GM19240 (cell line): Measurements from ENCODE around the gene CAMK1D.
"Not testable (repeated sequence)": the region's sequence is repeated elsewhere in the genome, so short reads cannot be mapped to it uniquely, and the experiment has no call there.

Experiments
- DNase-seq: peaks from one replicate; pipeline ENCODE4 v3.0.0; 2011; ENCODE audit warnings: low spot score; ENCODE audit not compliant: insufficient read length

The CAMK1D gene

GRCh38 chr10:12785415-12785831, 436.1 kb downstream of the CAMK1D start:
- DNase-seq = no peak

- DNase-seq = no peak
These were observed 437.9 kb downstream of the CAMK1D start for GRCh38 chr10:12787297-12787696.

- no peak for DNase-seq
These were observed 438.9 kb downstream of the CAMK1D start for GRCh38 chr10:12788277-12788676.

DNA sequence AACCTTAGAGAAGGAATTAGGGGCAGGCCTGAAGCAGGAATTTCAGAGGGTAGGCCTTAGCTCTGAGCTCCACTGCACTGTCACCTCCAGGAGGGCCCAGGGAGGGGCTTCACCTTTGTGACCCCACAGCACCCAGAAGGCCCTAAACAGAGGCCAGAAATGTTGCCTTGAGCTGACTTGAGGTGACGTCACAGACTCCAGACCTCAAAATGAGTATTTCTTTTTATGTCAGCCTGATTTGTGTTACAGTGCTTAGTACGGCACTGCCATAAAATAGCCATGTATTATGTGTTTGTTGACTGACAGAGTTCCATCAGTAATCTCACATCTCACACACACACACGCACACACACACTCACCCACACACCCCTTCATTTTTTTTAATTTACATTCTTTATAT, 440.9 kb downstream of the CAMK1D start:
- no peak for DNase-seq

GRCh38 chr10:12791728-12792127, 442.4 kb downstream of the CAMK1D start:
- no peak for DNase-seq

- DNase-seq = no peak
These were observed 443.7 kb downstream of the CAMK1D start for GRCh38 chr10:12792889-12793556.

GRCh38 chr10:12795315-12796110, 446.2 kb downstream of the CAMK1D start:
- DNase-seq = no peak

DNA sequence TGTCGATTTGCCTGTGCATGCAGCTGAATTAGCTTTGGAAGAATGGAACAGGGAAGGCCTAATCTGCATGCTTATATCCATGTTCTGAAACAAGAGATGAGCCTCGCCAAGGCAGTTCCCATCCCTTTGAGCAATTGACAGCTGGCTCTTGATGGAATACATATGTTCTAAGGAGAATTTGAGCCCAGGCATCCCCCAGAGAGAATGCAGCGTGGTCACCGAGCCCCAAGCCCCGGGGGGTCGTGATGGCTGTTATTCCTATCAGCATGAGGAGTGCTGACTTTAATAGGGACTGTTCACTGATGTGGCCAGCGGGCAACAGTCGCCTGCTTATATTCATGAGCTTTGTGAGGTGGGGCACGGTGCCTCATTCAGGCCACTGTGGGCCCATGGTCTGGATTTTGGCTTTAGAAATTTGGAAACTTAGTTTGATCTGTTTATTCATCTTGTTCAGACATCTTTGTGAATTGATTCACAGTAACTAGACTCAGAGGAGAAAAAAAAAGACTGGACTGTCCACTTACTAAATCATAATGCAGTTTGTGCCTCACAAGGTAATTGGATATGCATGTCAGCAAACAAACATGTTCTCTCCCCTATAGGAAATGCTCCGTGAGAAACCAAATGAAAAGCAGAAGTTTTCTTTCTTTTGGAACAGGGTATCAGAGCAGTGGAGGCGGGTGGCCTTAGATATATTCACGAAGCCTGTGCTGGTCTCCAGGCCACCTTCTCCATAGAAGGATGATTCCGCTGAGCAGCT, 447.2 kb downstream of the CAMK1D start:
- no peak for DNase-seq

GRCh38 chr10:12797471-12798262, 448.3 kb downstream of the CAMK1D start:
- no peak for DNase-seq

- DNase-seq = no peak
These were observed 449.8 kb downstream of the CAMK1D start for GRCh38 chr10:12799144-12799543.

GRCh38 chr10:12799714-12800113, 450.4 kb downstream of the CAMK1D start:
- no peak for DNase-seq

DNA sequence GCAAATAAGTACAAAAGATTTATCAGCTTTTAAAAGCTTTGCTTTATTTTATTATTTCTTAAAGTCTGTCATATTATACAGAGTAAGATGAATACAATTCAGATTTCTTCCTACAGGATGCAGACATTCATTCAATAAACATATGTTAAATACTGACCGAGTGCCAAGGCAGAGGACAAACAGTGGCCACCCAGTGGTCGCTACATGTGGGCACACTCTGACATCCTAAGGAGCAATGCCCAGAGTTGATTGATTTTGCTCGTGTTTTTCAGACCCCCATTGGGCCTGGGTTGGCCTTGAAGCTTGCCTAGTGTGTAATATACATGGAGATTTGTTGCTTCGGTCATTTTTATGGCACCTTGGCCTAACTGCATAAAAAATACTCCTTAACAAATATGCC, 451.0 kb downstream of the CAMK1D start:
- no peak for DNase-seq

GRCh38 chr10:12801214-12802087, 452.1 kb downstream of the CAMK1D start:
- no peak for DNase-seq

DNA sequence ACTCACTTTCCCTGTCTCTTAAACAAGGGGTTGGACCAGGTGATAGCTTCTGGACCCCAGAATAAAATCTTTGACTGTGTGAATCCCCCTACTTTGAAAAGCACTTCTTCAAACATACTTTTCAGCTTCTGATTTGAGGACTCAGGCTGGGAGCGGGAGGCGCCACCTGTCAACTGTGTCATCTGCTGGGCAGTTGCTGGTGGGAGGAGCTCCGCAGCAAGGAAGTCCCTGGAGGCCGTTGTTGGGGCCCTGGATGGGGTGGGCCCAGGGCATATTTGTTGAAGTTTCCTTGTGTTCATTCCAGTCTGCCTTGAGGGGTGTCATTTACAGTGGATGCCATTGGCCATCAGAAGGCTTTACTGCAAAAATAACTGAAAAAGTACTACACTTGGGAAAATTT, 454.4 kb downstream of the CAMK1D start:
- DNase-seq = no peak

GRCh38 chr10:12806228-12807095, 457.1 kb downstream of the CAMK1D start:
- no peak for DNase-seq

- no peak for DNase-seq
These were observed 457.9 kb downstream of the CAMK1D start for GRCh38 chr10:12807096-12807755.

GRCh38 chr10:12808014-12808613, 458.8 kb downstream of the CAMK1D start:
- DNase-seq = no peak

- not testable (repeated sequence) for DNase-seq
These were observed 460.7 kb downstream of the CAMK1D start for GRCh38 chr10:12810046-12810445.
